ENCODE measurements around the gene ADAMTS12. TPM values are rescaled to one million over a fixed set of nuclear protein-coding genes. Genes with fewer than 3 reads are reported as not detected.

Gene ADAMTS12
- total and polyA plus RNA-seq, 9 of the 15 experiments (the other 6 are each of a cell fraction or from before 2014, with no cell fraction given), result 0.11 TPM; not detected in 8

DNA sequence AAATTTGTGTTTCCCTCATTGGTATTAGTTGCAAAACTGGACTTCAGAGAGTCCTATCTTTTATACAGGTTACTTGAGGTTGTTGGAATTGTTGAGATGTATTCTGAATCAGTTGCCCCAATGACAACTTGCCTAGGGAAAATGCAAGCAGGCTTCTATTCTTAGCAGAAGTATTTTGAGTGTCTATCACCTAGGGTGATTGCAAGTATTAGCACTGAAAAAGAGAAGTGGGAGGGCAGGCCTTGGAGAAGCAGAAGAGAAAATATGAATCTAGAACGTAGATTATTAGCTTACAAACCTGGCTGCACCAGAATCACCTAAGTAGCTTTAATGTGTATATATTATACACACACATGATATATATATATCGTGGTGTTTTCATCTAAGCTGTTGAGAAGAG lies 43.2 kb downstream of the ADAMTS12 start (continued):
- TF ChIP-seq, protein P1, sequence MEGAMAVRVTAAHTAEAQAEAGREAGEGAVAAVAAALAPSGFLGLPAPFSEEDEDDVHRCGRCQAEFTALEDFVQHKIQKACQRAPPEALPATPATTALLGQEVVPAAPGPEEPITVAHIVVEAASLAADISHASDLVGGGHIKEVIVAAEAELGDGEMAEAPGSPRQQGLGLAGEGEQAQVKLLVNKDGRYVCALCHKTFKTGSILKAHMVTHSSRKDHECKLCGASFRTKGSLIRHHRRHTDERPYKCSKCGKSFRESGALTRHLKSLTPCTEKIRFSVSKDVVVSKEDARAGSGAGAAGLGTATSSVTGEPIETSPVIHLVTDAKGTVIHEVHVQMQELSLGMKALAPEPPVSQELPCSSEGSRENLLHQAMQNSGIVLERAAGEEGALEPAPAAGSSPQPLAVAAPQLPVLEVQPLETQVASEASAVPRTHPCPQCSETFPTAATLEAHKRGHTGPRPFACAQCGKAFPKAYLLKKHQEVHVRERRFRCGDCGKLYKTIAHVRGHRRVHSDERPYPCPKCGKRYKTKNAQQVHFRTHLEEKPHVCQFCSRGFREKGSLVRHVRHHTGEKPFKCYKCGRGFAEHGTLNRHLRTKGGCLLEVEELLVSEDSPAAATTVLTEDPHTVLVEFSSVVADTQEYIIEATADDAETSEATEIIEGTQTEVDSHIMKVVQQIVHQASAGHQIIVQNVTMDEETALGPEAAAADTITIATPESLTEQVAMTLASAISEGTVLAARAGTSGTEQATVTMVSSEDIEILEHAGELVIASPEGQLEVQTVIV (CRISPR knock-in tag; IDR thresholded peaks at IDR 0.05; ENCODE audit: borderline replicate concordance), result no peak
- TF ChIP-seq CREM (IDR thresholded peaks at IDR 0.05; ENCODE audit: low read depth) (no peak), ILK (tag; IDR thresholded peaks at IDR 0.05; ENCODE audit: borderline replicate concordance, low read depth) (no peak), NUFIP1 (IDR thresholded peaks at IDR 0.05; ENCODE audit: partially characterized antibody) (no peak), HDAC3 (IDR thresholded peaks at IDR 0.05; ENCODE audit: borderline replicate concordance, partially characterized antibody) (no peak), MECOM (CRISPR knock-in tag; IDR thresholded peaks at IDR 0.05) (no peak), JUND (IDR thresholded peaks at IDR 0.05; ENCODE audit: borderline replicate concordance, low read depth, low read length) (no peak), JUND (tag; IDR thresholded peaks at IDR 0.05; ENCODE audit: borderline replicate concordance, low read depth, low read length) (no peak), ZBTB8A (IDR thresholded peaks at IDR 0.05; ENCODE audit: partially characterized antibody) (no peak), ELF1 (tag; IDR thresholded peaks at IDR 0.05) (no peak), ARID1B (IDR thresholded peaks at IDR 0.05) (no peak), SMARCB1 (IDR thresholded peaks at IDR 0.05; ENCODE audit: insufficient read length, low read depth) (no peak)
- TF ChIP-seq, protein P2, sequence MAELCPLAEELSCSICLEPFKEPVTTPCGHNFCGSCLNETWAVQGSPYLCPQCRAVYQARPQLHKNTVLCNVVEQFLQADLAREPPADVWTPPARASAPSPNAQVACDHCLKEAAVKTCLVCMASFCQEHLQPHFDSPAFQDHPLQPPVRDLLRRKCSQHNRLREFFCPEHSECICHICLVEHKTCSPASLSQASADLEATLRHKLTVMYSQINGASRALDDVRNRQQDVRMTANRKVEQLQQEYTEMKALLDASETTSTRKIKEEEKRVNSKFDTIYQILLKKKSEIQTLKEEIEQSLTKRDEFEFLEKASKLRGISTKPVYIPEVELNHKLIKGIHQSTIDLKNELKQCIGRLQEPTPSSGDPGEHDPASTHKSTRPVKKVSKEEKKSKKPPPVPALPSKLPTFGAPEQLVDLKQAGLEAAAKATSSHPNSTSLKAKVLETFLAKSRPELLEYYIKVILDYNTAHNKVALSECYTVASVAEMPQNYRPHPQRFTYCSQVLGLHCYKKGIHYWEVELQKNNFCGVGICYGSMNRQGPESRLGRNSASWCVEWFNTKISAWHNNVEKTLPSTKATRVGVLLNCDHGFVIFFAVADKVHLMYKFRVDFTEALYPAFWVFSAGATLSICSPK (IDR thresholded peaks at IDR 0.05; ENCODE audit: borderline replicate concordance), result no peak
